Left colon (tissue), 2 donors: ENCODE measurements around the gene UNC5B. TPM values are rescaled to one million over a fixed set of nuclear protein-coding genes. Genes with fewer than 3 reads are reported as not detected.
A peak's percentile ranks its signal among the peaks of the same experiment; 100 is the strongest.
"Not testable (repeated sequence)": the region's sequence is repeated elsewhere in the genome, so short reads cannot be mapped to it uniquely, and the experiment has no call there.

Experiments used
- ATAC-seq: fragments of 200-7000 bp; cut with Tn5 transposase; one replicate; pipeline ENCODE4 v1.9.1; 2020; ENCODE audit warnings: mild to moderate bottlenecking, moderate library complexity
- DNase-seq, 2 donors: peaks; one replicate each; pipeline ENCODE4 v3.0.0-alpha.2; 2020
- intact Hi-C, 2 donors: fragments of 100-400 bp; cut with DNase I in 1 of 2; cut with micrococcal nuclease in 1 of 2; formaldehyde crosslinking; loops; one replicate each; pipeline versions ENCODE4 v1.11.2 to v1.14.0; 2022; cut with DNase I, micrococcal nuclease
- total RNA-seq, 2 donors: library from RNA; stranded (reverse); fragmentation: NEBNext Ultra II Directional; extraction: Animal tissue kit (Norgen Biotek cat#: 25700); gene quantifications; one replicate each; pipeline ENCODE4 v1.2.1, GENCODE V29; 2021
- donor health status: DM: no; HTN: no; CAD: no.
- donor health status: DM: yes; HTN: yes; CAD: no.

UNC5B gene
- total RNA-seq, 2 donors from 2014 or later: 19.4 to 32.4 TPM

- ATAC-seq: no peak
- intact Hi-C loops: loop anchor here in 1 of 2 donors (10.0 kb wide), 1 partner anchor 55 kb away; the partner anchor contains the start of gene UNC5B
- no peak for DNase-seq
Measured at GRCh38 chr10:71269301-71270288, 57.2 kb downstream of the UNC5B start.

- DNase-seq (peak in 1 of 2 donors; percentile 68), ATAC-seq (peak; percentile 66)
Measured at GRCh38 chr10:71270301-71271220, 58.2 kb downstream of the UNC5B start.

GRCh38 chr10:71271662-71272055 is 59.3 kb downstream of the UNC5B start:
- intact Hi-C loops: no loop called here
- ATAC-seq (no peak), DNase-seq (no peak)

More at GRCh38 chr10:71270301-71271220, 58.2 kb downstream of the UNC5B start:
- intact Hi-C loops: no loop called here

GRCh38 chr10:71272056-71272771 is 59.8 kb downstream of the UNC5B start:
- DNase-seq: no peak
- intact Hi-C loops: no loop called here
- ATAC-seq: no peak

- ATAC-seq, DNase-seq, intact Hi-C loops: not testable (repeated sequence)
Measured at GRCh38 chr10:71272974-71273373, 60.6 kb downstream of the UNC5B start.

- ATAC-seq (no peak), DNase-seq (no peak)
- intact Hi-C loops: no loop called here
Measured at GRCh38 chr10:71273506-71273905, 61.1 kb downstream of the UNC5B start.

- intact Hi-C loops: no loop called here
- DNase-seq: no peak
- ATAC-seq: no peak
Measured at GRCh38 chr10:71274901-71275796, 62.8 kb downstream of the UNC5B start.

GRCh38 chr10:71276873-71277272 is 64.5 kb downstream of the UNC5B start:
- intact Hi-C loops: no loop called here
- no peak for ATAC-seq
- DNase-seq: no peak

- ATAC-seq (no peak), DNase-seq (no peak)
- intact Hi-C loops: no loop called here
Measured at GRCh38 chr10:71277914-71278665, 65.7 kb downstream of the UNC5B start.

- DNase-seq (no peak), ATAC-seq (no peak)
- intact Hi-C loops: no loop called here
Measured at GRCh38 chr10:71278691-71279588, 66.6 kb downstream of the UNC5B start.

- intact Hi-C loops: loop anchor here in 1 of 2 donors (5.0 kb wide), 1 partner anchor 72 kb away; no protein-coding TSS in a partner anchor
- no peak for ATAC-seq
- no peak for DNase-seq
Measured at GRCh38 chr10:71279590-71280170, 67.3 kb downstream of the UNC5B start.

GRCh38 chr10:71280216-71280615 is 67.8 kb downstream of the UNC5B start:
- intact Hi-C loops: loop anchor here in 1 of 2 donors (5.0 kb wide), 1 partner anchor 73 kb away; no protein-coding TSS in a partner anchor
- DNase-seq: no peak
- ATAC-seq: no peak

- intact Hi-C loops: loop anchor here in 1 of 2 donors (5.0 kb wide), 1 partner anchor 74 kb away; no protein-coding TSS in a partner anchor
- ATAC-seq (no peak), DNase-seq (no peak)
Measured at GRCh38 chr10:71280825-71281224, 68.5 kb downstream of the UNC5B start.

GRCh38 chr10:71281646-71282322 is 69.4 kb downstream of the UNC5B start:
- intact Hi-C loops: loop anchor here in 1 of 2 donors (5.0 kb wide), 1 partner anchor 74 kb away; no protein-coding TSS in a partner anchor
- ATAC-seq (no peak), DNase-seq (no peak)

GRCh38 chr10:71282323-71282680 is 69.9 kb downstream of the UNC5B start:
- ATAC-seq: no peak
- DNase-seq: no peak
- intact Hi-C loops: loop anchor here in 1 of 2 donors (5.0 kb wide), 1 partner anchor 75 kb away; no protein-coding TSS in a partner anchor
